Heart left ventricle (tissue), 16 donors: ENCODE data around the gene RPS6KC1. TPM values are rescaled to one million over a fixed set of nuclear protein-coding genes. Genes with fewer than 3 reads are reported as not detected.

Experiments
- ATAC-seq, 4 donors: fragments of 200-7000 bp; cut with Tn5 transposase; one replicate each; pipeline ENCODE4 v1.9.1; 2020 to 2022; ENCODE audit warnings: moderate library complexity in 4 of 4, mild to moderate bottlenecking in 3 of 4, moderate number of reproducible peaks in 1 of 4
- DNase-seq, 5 donors: peaks; one replicate each; pipeline ENCODE4 v3.0.0-alpha.2; 2020
- H3K27ac ChIP-seq, 12 donors: fragments of 200-600 bp; sonication (generic) in 4 of 12; one replicate each; pipeline versions ENCODE4 v1.5.0 to v1.8.0; 2016 to 2022; ENCODE audit warnings: mild to moderate bottlenecking in 2 of 12
- H3K27me3 ChIP-seq, 9 donors: fragments of 200-600 bp; sonication (generic) in 2 of 9; one replicate each; pipeline versions ENCODE4 v1.5.1 to v1.8.0; 2016 to 2022; ENCODE audit warnings: mild to moderate bottlenecking in 3 of 9
- H3K36me3 ChIP-seq, 9 donors: fragments of 200-600 bp; sonication (generic) in 2 of 9; one replicate each; pipeline versions ENCODE4 v1.5.0 to v1.8.0; 2018 to 2022; ENCODE audit warnings: mild to moderate bottlenecking in 2 of 9
- H3K4me1 ChIP-seq, 12 donors: fragments of 200-600 bp; sonication (generic) in 4 of 12; one replicate each; pipeline versions ENCODE4 v1.5.0 to v1.8.0; 2016 to 2022; ENCODE audit warnings: mild to moderate bottlenecking in 3 of 12
- H3K4me3 ChIP-seq, 12 donors: fragments of 200-600 bp; sonication (generic) in 4 of 12; one replicate each; pipeline versions ENCODE4 v1.5.0 to v1.8.0; 2017 to 2022; ENCODE audit warnings: mild to moderate bottlenecking in 9 of 12, moderate library complexity in 4 of 12
- H3K9me3 ChIP-seq, 12 donors: fragments of 200-600 bp; sonication (generic) in 4 of 12; one replicate each; pipeline versions ENCODE4 v1.5.0 to v1.8.0; 2016 to 2022; ENCODE audit warnings: mild to moderate bottlenecking in 1 of 12
- POLR2A ChIP-seq, 2 donors: fragments of 450-650 bp; IDR thresholded peaks; one replicate each; pipeline ENCODE4 v1.6.1; 2017; ENCODE audit warnings: antibody characterized with exemption in 2 of 2, mild to moderate bottlenecking in 2 of 2, moderate library complexity in 2 of 2
- WGBS, 4 donors: extraction: QIAGEN DNeasy Blood & Tissue Kit in 2 of 4; methylation state at CpG; one replicate each; pipeline versions ENCODE4 v1.1.5 to v1.1.7; 2013 to 2018; 5-methylcytosine and 5-hydroxymethylcytosine counted together
- intact Hi-C, 10 donors: fragments of 100-400 bp; cut with DNase I; formaldehyde crosslinking; loops; one replicate each; pipeline versions ENCODE4 v1.11.1 to v1.14.2; 2022
- polyA plus RNA-seq, 2 donors: library from polyadenylated mRNA; stranded (reverse); fragments of 200-250 nt; gene quantifications; one replicate each; pipeline ENCODE4 v1.2.3, GENCODE V29; 2013
- total RNA-seq, 9 donors: library from RNA; depleted of rRNA in 2 of 9; stranded (reverse); fragments of >200 nt in 2 of 9; fragmentation: NEBNext Ultra II Directional in 3 of 9; extraction: Animal tissue kit (Norgen Biotek cat#: 25700) in 3 of 9; gene quantifications; one replicate each; pipeline versions ENCODE4 v1.1.0 to v1.2.4, GENCODE V29; 2016 to 2023
- TF ChIP-seq, protein P1 (sequence below), 12 donors: fragments of 200-600 bp; sonication (generic) in 4 of 12; IDR thresholded peaks; one replicate each; pipeline versions ENCODE4 v1.5.0 to v1.8.0; 2018 to 2022; ENCODE audit warnings: antibody characterized with exemption in 12 of 12, mild to moderate bottlenecking in 5 of 12
- donor health status: ischemic (EF 13 %, LVEDD 7.1; RV severe dilation, severe dysfunction).
- donor health status: healthy with polysubstance abuse.
- donor health status: DM: no; HTN: yes; CAD: no.
- donor health status: DM: no; HTN: no; CAD: no.
- donor health status: ischemic (EF 25% LVEDD 6.9; RV normal size, moderate dysfunction).
- donor health status: ischemic (EF 25% LVEDD 5.7; RV mildly dilated, moderate dysfunction).
- donor health status: healthy.
- donor health status: DM: yes; HTN: yes; CAD: no.
- donor health status: ischemic (EF 35%, LVEDD 5.7; RV mildly dilated, moderate dysfunction).
- donor health status: nonischemic (EF 11% LVEDD 7.7; RV severe dilation, severe dysfunction).
- donor health status: DM: yes; HTN: yes; CAD: no.
- donor health status: PGD.
- donor health status: ischemic (EF 29% LVEDD 5.4; RV normal size, mild dysfunction).
- donor health status: nonischemic (EF 23%, LVEDD 6.1; RV moderate dilation, normal function).

RPS6KC1 gene
- total and polyA plus RNA-seq, 11 donors: 3.0 to 15.6 (median 10.4) TPM

DNA sequence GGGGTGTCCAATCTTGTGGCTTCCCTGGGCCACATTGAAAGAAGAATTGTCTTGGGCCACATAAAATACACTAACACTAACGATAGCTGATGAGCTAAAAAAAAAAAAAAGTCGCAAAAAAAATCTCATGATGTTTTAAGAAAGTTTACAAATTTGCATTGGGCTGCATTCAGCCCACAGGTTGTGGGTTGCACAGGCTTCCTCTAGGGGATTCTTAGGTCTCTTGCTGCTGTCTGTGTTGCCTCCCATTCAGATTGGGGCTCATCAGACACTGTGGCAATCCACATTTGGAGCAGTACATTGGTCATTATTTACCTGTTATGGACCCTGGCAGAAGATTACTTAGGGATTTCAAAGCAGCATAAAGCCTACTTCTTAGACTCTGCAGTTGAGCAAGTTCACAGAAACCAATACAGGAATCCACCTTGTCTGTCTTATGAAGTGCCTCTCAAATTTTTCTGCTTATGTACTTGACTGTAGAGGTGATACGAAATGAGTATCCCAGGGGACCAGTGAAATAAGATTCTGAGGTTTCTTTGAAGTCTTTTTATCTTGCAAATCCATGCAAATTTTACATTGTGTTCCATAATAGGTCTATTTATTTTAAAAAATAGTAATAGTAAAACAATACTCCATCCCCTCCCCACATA lies 205.5 kb downstream of the RPS6KC1 start:
- DNase-seq: no peak
- H3K27me3 ChIP-seq: no peaks in the 10 kb centered on the region
- intact Hi-C loops: no loop called here
- peaks cover 0 to 4% (median 0%) of the 10 kb centered on the region in 9 donors for H3K36me3 ChIP-seq
- H3K4me1 ChIP-seq: no peaks in the 10 kb centered on the region
- no peak overlapping the region for H3K4me3 ChIP-seq
- 88 to 97% (median 94%) methylated on average over 3 of the region's 3 CpGs for WGBS, 4 donors
- H3K27ac ChIP-seq: no peak overlapping the region
- H3K9me3 ChIP-seq: no peaks in the 10 kb centered on the region
- TF ChIP-seq, protein P1, sequence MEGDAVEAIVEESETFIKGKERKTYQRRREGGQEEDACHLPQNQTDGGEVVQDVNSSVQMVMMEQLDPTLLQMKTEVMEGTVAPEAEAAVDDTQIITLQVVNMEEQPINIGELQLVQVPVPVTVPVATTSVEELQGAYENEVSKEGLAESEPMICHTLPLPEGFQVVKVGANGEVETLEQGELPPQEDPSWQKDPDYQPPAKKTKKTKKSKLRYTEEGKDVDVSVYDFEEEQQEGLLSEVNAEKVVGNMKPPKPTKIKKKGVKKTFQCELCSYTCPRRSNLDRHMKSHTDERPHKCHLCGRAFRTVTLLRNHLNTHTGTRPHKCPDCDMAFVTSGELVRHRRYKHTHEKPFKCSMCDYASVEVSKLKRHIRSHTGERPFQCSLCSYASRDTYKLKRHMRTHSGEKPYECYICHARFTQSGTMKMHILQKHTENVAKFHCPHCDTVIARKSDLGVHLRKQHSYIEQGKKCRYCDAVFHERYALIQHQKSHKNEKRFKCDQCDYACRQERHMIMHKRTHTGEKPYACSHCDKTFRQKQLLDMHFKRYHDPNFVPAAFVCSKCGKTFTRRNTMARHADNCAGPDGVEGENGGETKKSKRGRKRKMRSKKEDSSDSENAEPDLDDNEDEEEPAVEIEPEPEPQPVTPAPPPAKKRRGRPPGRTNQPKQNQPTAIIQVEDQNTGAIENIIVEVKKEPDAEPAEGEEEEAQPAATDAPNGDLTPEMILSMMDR (IDR thresholded peaks at IDR 0.05): no peak
- TF ChIP-seq POLR2A (IDR thresholded peaks at IDR 0.05): no peak
- no peak for ATAC-seq

DNA sequence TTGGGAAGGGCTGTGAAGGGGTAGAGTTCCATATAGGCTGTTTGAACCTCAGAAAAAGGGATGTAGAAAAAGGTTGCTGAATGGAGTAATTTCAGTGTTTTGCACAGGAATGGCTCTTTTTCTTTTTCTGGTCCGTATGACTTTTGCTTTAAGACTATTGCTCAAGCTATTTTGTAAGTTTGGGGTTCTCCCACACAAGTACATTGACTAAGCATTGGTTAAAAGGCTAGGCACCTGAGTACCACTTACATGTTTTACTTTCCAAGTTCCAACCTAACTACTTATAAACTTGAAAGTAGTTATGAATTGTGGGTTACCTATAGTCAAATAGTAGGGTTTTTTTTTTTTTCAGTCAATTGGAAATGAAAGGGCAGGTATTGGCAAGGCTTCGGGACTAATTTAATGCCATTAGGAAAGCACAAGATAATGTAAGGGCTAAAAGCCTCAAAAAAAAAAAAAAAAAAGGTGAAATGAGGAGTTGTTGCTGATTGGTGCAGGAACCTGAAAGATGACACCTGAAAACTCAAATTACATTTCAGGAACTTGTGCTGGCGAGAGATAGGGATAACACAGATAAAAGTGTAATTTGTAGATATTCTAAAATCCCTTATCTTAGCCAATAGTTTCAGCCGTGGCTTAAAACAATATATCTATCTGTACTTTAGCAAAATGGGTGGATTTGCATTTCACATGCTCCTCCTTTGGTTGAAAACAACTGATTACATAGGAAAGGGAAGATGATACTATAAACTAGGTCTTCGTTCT lies 209.5 kb downstream of the RPS6KC1 start:
- H3K4me1 ChIP-seq: no peaks in the 10 kb centered on the region
- no peaks in the 10 kb centered on the region for H3K27me3 ChIP-seq
- intact Hi-C loops: no loop called here
- TF ChIP-seq, protein P1 (IDR thresholded peaks at IDR 0.05): no peak
- TF ChIP-seq POLR2A (IDR thresholded peaks at IDR 0.05): no peak
- no peak for DNase-seq
- H3K36me3 ChIP-seq: peaks cover 0 to 22% (median 6%) of the 10 kb centered on the region in 9 donors
- 82 to 85% (median 85%) methylated on average over 5 of the region's 5 CpGs for WGBS, 4 donors
- H3K9me3 ChIP-seq: no peaks in the 10 kb centered on the region
- no peak overlapping the region for H3K4me3 ChIP-seq
- H3K27ac ChIP-seq: no peak overlapping the region
- no peak for ATAC-seq

DNA sequence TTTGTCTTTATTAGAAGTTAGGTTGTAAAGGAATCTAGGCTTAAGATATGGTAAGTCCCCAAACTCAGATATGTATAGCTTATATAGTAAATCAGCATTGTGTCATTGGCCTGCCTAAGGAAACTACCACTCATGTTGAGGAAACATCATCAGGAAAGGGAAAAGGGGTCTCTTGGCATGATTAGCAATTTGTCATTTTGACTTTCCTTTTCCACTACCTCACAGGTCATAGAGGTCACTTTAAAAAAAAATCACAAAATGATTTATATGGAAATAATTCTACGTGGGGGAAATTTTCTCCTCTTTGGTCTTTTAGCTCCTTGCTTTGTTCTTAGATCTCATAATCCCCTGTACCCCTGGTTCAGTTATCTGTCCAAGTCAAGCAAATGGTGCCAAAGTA lies 213.5 kb downstream of the RPS6KC1 start:
- DNase-seq: no peak
- Histone ChIP-seq H3K36me3 (peaks cover 0 to 29% (median 6%) of the 10 kb centered on the region in 9 donors), H3K27ac (no peak overlapping the region), H3K27me3 (no peaks in the 10 kb centered on the region), H3K9me3 (peaks cover 0 to 12% (median 0%) of the 10 kb centered on the region in 12 donors), H3K4me3 (no peak overlapping the region), H3K4me1 (no peaks in the 10 kb centered on the region)
- intact Hi-C loops: no loop called here
- TF ChIP-seq, protein P1 (IDR thresholded peaks at IDR 0.05): no peak
- TF ChIP-seq POLR2A (IDR thresholded peaks at IDR 0.05): no peak
- ATAC-seq: no peak
- WGBS, 4 donors: 71 to 84% (median 80%) methylated on average over 1 of the region's 1 CpG

DNA sequence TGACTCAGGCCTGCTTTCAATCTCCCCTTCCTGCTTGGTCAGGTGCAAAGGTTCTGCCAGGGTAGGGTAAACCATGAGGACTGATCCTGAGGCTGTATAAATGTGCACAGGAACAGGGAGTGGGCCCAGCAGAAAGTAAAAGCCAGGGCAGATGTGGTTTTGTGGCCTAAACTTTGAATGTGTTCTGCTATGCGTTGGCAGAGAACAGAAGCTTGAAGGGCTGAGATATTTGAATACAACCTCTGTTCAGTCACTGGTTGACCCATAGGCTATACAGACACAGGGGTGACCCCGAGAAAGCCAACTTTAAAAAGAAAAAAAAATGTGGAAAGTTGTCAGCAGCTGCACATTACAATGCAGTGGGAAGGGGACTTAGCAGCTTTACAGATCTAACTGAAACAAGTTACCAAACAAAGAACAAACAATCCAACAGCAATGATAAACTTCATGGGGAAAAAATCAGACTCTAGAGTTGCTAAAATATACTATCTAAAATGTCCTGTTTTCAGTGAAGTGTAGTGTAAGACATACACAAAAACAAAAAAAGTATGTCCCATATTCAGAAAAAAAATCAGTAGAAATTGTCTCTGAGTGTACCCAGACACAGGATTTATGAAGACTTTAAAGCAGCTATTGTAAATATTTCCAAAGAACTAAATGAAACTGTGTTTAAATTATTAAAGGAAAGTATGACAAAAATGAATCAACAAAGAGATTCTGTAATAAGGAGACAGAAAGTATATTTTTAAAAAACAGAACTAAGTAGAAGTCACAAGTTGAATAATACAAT lies 216.1 kb downstream of the RPS6KC1 start:
- ATAC-seq (no peak), DNase-seq (no peak)
- TF ChIP-seq, protein P1 (IDR thresholded peaks at IDR 0.05): no peak
- TF ChIP-seq POLR2A (IDR thresholded peaks at IDR 0.05): no peak
- H3K4me3 ChIP-seq: no peak overlapping the region
- intact Hi-C loops: no loop called here
- 91 to 97% (median 94%) methylated on average over 2 of the region's 2 CpGs for WGBS, 4 donors
- no peaks in the 10 kb centered on the region for H3K4me1 ChIP-seq
- H3K36me3 ChIP-seq: peaks cover 0 to 31% (median 6%) of the 10 kb centered on the region in 9 donors
- H3K27ac ChIP-seq: no peak overlapping the region
- H3K27me3 ChIP-seq: no peaks in the 10 kb centered on the region
- H3K9me3 ChIP-seq: peaks cover 0 to 12% (median 0%) of the 10 kb centered on the region in 12 donors
